Activated CD4-positive, alpha-beta memory T cell treated with anti-CD3 and anti-CD28 coated beads for 36 hours (primary cell): ENCODE measurements around the gene CRKL. TPM values are rescaled to one million over a fixed set of nuclear protein-coding genes. Genes with fewer than 3 reads are reported as not detected.
"Not testable (repeated sequence)": the region's sequence is repeated elsewhere in the genome, so short reads cannot be mapped to it uniquely, and the experiment has no call there.

Source experiments
- CTCF ChIA-PET: fragments of 350-600 bp; sonication (Branson Sonifier 250); formaldehyde crosslinking; loops from one replicate; lab custom pipeline; 2021; ENCODE audit warnings: antibody characterized with exemption, inconsistent platforms; lab: Charles Lee
- POLR2A ChIA-PET: fragments of 350-600 bp; sonication (Branson Sonifier 250); formaldehyde crosslinking; loops from one replicate; lab custom pipeline; 2021; ENCODE audit warnings: antibody characterized with exemption; lab: Charles Lee
- DNase-seq: peaks from one replicate; pipeline ENCODE4 v3.0.0-alpha.2; 2020
- H3K27ac Mint-ChIP-seq: one replicate; pipeline ENCODE4 v1.8.0; 2021; ENCODE audit warnings: mixed read lengths
- H3K27me3 Mint-ChIP-seq: one replicate; pipeline ENCODE4 v1.8.0; 2021; ENCODE audit warnings: mixed read lengths
- H3K36me3 Mint-ChIP-seq: one replicate; pipeline ENCODE4 v1.8.0; 2021; ENCODE audit warnings: mixed read lengths
- H3K4me1 Mint-ChIP-seq: one replicate; pipeline ENCODE4 v1.8.0; 2021; ENCODE audit warnings: low read depth, mixed read lengths
- H3K4me3 Mint-ChIP-seq: one replicate; pipeline ENCODE4 v1.8.0; 2021; ENCODE audit warnings: mild to moderate bottlenecking, mixed read lengths
- H3K9me3 Mint-ChIP-seq: one replicate; pipeline ENCODE4 v1.8.0; 2021; ENCODE audit warnings: mixed read lengths
- intact Hi-C: fragments of 100-400 bp; cut with micrococcal nuclease; formaldehyde crosslinking; loops from one replicate; pipeline ENCODE4 v1.15.1; 2023
- total RNA-seq, 2 experiments: library from RNA; stranded (reverse); gene quantifications; one replicate each; pipeline ENCODE4 v1.2.3, GENCODE V29; 2021

CRKL gene
- total RNA-seq, 2 experiments from 2014 or later: 65.1 to 65.7 TPM

DNA sequence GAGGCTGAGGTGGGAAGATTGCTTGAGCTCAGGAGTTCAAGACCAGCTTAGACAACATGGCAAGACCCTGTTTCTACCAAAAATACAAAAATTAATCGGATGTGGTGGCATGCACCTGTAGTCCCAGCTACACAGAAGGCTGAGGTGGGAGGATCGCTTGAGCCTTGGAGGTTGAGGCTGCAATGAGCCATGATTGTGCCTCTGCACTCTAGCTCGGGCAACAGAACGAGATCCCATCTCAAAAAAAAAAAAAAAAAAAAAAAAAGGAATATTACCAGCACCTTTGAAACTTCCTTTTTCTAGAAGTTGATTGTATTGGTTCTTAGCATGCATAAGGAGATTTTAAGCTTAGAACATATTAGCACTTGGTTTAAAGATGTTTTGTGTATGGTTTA lies 11.4 kb downstream of the CRKL start:
- Mint-ChIP-seq H3K36me3 (peaks cover 15% of the 10 kb centered on the region), H3K4me1 (peaks cover 45% of the 10 kb centered on the region), H3K9me3 (no peaks in the 10 kb centered on the region), H3K27ac (no peak overlapping the region), H3K27me3 (no peaks in the 10 kb centered on the region), H3K4me3 (no peak overlapping the region)
- CTCF ChIA-PET: interaction anchor here (0.6 kb wide), 1 partner anchor 177 kb away, joined by 5 read pairs; no protein-coding TSS in a partner anchor
- DNase-seq: no peak
- intact Hi-C loops: no loop called here
- POLR2A ChIA-PET: no interaction called here

DNA sequence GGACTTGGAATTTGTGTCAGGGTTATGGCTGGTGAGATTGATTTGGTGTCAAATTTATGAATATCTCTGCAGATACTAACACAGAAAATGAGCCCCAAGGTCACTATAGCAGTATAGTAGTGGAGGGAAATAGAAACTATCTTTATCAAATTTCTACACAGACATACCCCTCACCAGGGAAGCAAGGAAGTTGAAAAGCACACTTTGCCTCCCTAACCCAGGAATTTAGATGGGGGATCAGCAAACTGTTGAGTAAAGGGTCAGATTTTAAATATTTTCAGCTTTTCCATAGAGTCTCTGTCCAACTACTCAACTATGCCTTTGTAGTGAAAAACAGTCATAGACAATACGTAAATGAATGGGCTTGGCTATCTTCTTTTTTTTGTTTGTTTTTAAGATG lies 12.8 kb downstream of the CRKL start:
- H3K36me3 Mint-ChIP-seq: peaks cover 25% of the 10 kb centered on the region
- CTCF ChIA-PET: no interaction called here
- intact Hi-C loops: no loop called here
- no peak overlapping the region for H3K27ac Mint-ChIP-seq
- H3K4me1 Mint-ChIP-seq: peaks cover 46% of the 10 kb centered on the region
- POLR2A ChIA-PET: no interaction called here
- DNase-seq: no peak
- H3K27me3 Mint-ChIP-seq: no peaks in the 10 kb centered on the region
- no peaks in the 10 kb centered on the region for H3K9me3 Mint-ChIP-seq
- no peak overlapping the region for H3K4me3 Mint-ChIP-seq

DNA sequence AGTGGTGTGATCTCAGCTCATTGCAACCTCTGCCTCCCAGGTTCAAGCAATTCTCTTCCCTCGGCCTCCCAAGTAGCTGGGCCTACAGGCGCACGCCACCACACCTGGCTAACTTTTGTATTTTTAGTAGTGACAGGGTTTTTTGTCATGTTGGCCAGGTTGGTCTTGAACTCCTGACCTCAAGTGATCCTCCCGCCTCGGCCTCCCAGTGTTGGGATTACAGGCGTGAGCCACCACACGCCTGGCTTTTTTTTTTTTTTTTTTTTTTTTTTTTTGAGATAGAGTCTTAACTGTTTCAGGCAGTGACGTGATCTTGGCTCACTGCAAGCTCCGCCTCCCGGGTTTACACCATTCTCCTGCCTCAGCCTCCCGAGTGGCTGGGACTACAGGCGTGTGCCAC lies 13.2 kb downstream of the CRKL start:
- H3K9me3 Mint-ChIP-seq, intact Hi-C loops, H3K4me3 Mint-ChIP-seq, H3K27me3 Mint-ChIP-seq, CTCF ChIA-PET, H3K27ac Mint-ChIP-seq, POLR2A ChIA-PET, DNase-seq: not testable (repeated sequence)
- H3K36me3 Mint-ChIP-seq: peaks cover 25% of the 10 kb centered on the region
- H3K4me1 Mint-ChIP-seq: peaks cover 47% of the 10 kb centered on the region

DNA sequence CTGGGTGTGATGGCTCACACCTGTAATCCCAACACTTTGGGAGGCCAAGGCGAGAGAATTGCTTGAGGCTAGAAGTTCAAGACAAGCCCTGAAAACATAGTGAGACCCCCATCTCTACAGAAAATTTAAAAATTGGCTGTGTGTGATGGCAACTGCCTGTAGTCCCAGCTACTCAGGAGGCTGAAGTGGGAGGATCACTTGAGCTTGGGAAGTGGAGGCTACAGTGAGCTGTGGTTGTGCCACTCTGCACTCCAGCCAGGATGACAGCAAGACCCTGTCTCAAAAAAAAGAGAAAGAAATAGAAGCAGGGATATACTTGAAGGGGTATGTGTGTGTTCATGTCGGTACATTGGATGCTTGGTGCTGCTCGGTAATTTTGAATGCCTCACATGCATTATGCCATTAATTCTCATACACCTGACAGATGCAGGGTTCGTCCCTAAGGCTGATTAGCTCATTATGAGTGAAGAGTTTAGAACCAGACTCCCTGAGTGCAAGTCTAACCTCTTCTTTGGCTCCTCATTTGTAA lies 14.0 kb downstream of the CRKL start:
- CTCF ChIA-PET: no interaction called here
- peaks cover 29% of the 10 kb centered on the region for H3K36me3 Mint-ChIP-seq

DNA sequence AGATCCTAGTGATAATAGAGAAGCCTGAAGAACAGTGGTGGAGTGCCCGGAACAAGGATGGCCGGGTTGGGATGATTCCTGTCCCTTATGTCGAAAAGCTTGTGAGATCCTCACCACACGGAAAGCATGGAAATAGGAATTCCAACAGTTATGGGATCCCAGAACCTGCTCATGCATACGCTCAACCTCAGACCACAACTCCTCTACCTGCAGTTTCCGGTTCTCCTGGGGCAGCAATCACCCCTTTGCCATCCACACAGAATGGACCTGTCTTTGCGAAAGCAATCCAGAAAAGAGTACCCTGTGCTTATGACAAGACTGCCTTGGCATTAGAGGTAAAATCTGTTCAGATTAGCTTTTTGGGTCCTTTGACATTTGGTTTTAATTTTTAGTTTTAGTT lies 16.7 kb downstream of the CRKL start:
- Mint-ChIP-seq H3K27me3 (no peaks in the 10 kb centered on the region), H3K9me3 (no peaks in the 10 kb centered on the region), H3K36me3 (peaks cover 41% of the 10 kb centered on the region), H3K27ac (no peak overlapping the region), H3K4me1 (peaks cover 56% of the 10 kb centered on the region), H3K4me3 (no peak overlapping the region)
- no peak for DNase-seq
- ChIA-PET CTCF (no interaction called here), POLR2A (no interaction called here)
- intact Hi-C loops: no loop called here

More for the DNA sequence above, 14.0 kb downstream of the CRKL start:
- Mint-ChIP-seq H3K4me1 (peaks cover 45% of the 10 kb centered on the region), H3K27me3 (no peaks in the 10 kb centered on the region), H3K4me3 (no peak overlapping the region), H3K9me3 (no peaks in the 10 kb centered on the region), H3K27ac (no peak overlapping the region)
- DNase-seq: no peak
- POLR2A ChIA-PET: no interaction called here
- intact Hi-C loops: no loop called here

DNA sequence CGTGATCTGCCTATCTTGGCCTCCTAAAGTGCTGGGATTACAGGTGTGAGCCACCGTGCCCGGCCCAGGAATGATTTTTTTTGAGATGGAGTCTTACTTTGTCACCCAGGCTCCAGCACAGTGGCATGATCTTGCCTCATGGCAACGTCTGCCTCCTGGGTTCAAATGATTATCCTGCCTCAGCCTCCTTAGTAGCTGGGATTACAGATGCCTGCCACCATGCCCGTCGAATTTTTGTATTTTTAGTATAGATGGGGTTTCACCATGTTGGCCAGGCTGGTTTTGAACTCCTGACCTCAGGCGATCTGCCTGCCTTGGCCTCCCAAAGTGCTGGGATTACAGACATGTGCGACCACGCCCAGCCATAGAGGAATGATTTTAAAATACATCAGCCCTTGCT lies 17.8 kb downstream of the CRKL start:
- POLR2A ChIA-PET, intact Hi-C loops, H3K9me3 Mint-ChIP-seq, H3K27ac Mint-ChIP-seq, DNase-seq, CTCF ChIA-PET, H3K4me3 Mint-ChIP-seq, H3K27me3 Mint-ChIP-seq: not testable (repeated sequence)
- Mint-ChIP-seq H3K4me1 (peaks cover 57% of the 10 kb centered on the region), H3K36me3 (peaks cover 37% of the 10 kb centered on the region)

DNA sequence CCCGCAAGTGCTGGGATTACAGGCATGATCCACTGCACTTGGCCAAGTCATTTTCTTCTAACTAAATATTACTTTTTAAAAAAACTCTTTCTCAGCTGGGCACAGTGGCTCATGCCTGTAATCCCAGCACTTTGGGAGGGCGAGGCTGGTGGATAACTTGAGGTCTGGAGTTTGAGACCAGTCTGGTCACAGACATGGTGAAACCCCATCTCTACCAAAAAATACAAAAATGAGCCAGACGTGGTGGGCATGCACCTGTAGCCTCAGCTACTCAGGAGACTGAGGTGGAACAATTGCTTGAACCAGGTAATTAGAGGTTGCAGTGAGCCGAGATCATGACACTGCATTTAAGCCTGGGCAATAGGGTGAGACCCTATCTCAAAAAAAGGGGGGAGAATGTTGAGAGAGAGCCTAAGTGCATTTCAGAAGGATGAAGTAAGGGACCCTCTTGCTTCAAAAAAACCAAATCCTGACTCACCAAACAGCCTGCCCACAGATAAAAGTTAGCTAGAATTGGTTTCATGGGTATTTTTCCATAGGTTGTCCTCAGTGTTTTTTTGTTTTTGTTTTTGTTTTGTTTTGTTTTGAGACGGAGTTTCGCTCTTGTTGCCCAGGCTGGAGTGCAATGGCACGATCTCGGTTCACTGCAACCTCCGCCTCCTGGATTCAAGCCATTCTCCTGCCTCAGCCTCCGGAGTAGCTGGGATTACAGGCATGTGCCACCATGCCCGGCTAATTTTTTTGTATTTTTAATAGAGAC lies 18.8 kb downstream of the CRKL start:
- DNase-seq, H3K4me3 Mint-ChIP-seq, POLR2A ChIA-PET, H3K27me3 Mint-ChIP-seq, H3K9me3 Mint-ChIP-seq, intact Hi-C loops, H3K27ac Mint-ChIP-seq: not testable (repeated sequence)
- peaks cover 66% of the 10 kb centered on the region for H3K4me1 Mint-ChIP-seq
- peaks cover 44% of the 10 kb centered on the region for H3K36me3 Mint-ChIP-seq
- CTCF ChIA-PET: interaction anchor here (1.1 kb wide), 1 partner anchor 26 kb away, joined by 3 read pairs; no protein-coding TSS in a partner anchor

DNA sequence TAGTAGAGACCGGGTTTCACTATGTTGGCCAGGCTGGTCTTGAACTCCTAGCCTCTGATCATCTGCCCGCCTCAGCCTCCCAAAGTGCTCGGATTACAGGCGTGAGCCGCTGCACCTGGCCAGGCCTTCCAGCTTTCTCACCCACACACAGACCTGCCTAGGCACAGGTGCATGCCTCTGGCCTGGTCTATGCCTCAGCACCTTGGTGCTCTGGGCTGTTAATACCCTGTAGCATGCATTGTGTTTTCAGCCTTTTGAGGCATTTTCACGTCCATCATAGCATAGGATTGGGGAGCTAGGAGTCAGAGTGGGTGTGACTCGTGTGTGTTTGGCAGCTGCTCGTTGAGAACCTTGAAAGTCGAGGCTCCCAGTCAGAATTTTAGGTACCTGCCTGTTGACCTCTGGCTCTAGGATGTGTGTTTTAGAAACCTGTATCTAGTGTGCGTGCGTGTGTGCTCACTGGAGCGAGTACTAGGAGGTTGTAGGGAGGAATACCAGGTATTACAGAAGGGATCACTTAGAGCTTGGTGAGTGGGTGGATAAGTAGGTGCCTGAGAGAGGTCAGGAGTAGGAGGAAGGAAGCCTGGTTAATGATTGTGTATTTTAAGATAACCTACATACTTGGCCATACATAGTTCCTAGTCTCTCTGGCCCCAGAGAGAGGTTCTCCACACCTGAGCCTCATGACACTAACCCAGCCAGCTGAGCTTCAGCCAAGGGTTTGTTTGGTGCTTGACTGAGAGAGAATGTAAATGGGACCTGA lies 20.0 kb downstream of the CRKL start:
- H3K36me3 Mint-ChIP-seq: peaks cover 45% of the 10 kb centered on the region
- peaks cover 74% of the 10 kb centered on the region for H3K4me1 Mint-ChIP-seq
- intact Hi-C loops: no loop called here
- no peak overlapping the region for H3K27ac Mint-ChIP-seq
- no peak overlapping the region for H3K4me3 Mint-ChIP-seq
- POLR2A ChIA-PET: no interaction called here
- H3K27me3 Mint-ChIP-seq: no peaks in the 10 kb centered on the region
- H3K9me3 Mint-ChIP-seq: no peaks in the 10 kb centered on the region
- CTCF ChIA-PET: interaction anchor here (1.5 to 1.6 kb wide), 2 partner anchors 17 to 165 kb away, joined by 4 read pairs; no protein-coding TSS in a partner anchor
- DNase-seq: no peak

DNA sequence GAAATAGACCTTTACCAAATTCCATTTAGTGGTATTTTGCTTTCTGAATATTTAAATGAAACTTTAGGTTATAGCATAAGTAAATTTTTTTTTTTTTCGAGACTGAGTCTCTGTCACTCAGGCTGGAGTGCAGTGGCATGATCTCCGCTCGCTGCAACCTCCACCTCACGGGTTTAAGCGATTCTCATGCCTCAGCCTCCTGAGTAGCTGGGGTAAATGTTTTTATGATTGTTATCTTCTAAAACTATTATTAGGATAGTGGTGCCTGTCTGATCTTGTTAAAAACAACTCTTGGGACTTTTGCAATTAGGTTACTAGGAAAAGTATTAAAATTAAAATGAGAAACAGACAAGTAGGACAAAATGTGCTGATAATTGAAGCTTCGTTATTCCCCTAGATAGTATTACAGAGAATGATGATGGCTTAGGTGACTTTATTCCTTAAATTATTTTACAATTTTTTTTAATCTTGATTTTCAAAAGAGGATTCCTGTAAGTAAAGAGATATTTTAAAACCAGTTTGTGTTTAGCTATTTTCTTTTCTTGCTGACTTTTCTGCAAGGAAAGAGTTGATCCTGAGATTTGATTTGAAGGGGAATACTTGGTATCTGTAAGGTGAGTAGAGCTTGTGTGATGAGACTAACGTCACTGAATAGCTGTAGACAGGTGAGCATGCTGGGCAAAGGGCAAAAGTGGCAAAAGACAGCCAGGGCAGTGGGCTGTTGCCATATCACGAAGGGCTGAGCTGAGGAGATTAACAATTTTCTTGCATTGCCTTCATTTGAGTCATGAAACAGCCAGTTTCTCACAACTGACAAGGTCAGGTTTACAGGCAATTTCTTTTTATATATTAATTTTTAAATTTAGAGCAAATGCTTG lies 20.8 kb downstream of the CRKL start:
- no peak overlapping the region for H3K27ac Mint-ChIP-seq
- no peak for DNase-seq
- intact Hi-C loops: no loop called here
- no peaks in the 10 kb centered on the region for H3K9me3 Mint-ChIP-seq
- H3K4me3 Mint-ChIP-seq: no peak overlapping the region
- peaks cover 45% of the 10 kb centered on the region for H3K36me3 Mint-ChIP-seq
- CTCF ChIA-PET: interaction anchor here (1.0 to 1.6 kb wide), 3 partner anchors 17 to 164 kb away, joined by 4 read pairs; no protein-coding TSS in a partner anchor
- no peaks in the 10 kb centered on the region for H3K27me3 Mint-ChIP-seq
- POLR2A ChIA-PET: no interaction called here
- H3K4me1 Mint-ChIP-seq: peaks cover 73% of the 10 kb centered on the region

DNA sequence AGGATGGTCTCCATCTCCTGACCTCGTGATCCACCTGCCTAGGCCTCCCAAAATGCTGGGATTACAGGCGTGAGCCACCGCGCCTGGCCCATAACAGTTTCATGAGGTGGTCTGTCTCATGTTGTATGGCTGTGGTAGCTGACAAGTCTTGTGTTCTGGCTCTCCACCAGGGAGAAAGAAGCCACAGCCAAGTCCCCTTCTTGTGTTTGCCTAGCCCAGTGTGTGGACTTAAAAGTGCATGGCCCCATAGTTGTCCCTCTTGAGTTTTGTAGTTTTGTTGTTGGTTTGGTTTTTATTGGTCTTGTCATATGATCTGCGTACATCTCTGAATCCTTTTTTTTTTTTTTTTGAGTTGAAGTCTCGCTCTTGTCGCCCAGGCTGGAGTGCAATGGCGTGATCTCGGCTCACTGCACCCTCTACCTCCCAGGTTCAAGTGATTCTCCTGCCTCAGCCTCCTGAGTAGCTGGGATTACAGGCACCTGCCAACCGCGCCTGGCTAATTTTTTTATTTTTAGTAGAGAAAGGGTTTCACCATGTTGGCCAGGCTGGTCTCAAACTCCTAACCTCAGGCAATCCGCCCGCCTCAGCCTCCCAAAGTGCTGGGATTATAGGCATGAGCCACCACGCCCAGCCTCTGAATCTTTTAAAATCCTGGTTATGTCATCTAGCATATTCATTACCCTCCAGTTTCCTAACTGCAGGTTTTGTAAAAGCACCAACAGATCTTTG lies 22.4 kb downstream of the CRKL start:
- Mint-ChIP-seq H3K4me1 (peaks cover 74% of the 10 kb centered on the region), H3K36me3 (peaks cover 38% of the 10 kb centered on the region)
- H3K4me3 Mint-ChIP-seq, H3K27me3 Mint-ChIP-seq, H3K9me3 Mint-ChIP-seq, intact Hi-C loops, DNase-seq, H3K27ac Mint-ChIP-seq: not testable (repeated sequence)
- POLR2A ChIA-PET: interaction anchor here (0.6 to 0.7 kb wide), 2 partner anchors 14 to 108 kb away, joined by 3 read pairs; no protein-coding TSS in a partner anchor
- CTCF ChIA-PET: interaction anchor here (0.6 kb wide), 1 partner anchor 302 kb away, joined by 3 read pairs; no protein-coding TSS in a partner anchor

DNA sequence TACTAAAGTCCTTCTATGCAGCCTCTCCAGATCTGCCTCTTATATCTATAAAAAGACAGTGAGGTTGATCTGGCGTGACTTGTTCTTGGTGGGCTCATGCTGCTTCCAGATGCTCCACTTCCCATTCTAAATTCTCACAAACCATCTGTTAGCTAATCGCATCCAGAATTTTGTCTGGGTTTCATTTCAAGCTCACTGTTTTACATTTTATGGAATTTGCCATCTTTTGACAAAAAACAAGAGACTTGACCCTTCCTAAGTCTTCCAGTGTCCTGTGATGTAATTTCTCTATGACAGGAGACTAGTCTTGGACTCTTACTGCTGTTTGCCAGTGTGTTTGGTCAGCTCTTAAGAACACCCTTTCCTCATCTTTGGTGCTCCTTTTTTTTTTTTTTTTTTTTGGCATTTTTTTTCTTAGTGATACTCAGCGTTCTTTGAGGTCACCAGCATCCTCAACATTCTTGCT lies 23.0 kb downstream of the CRKL start:
- Mint-ChIP-seq H3K9me3 (no peaks in the 10 kb centered on the region), H3K4me1 (peaks cover 72% of the 10 kb centered on the region), H3K4me3 (no peak overlapping the region), H3K27ac (no peak overlapping the region), H3K27me3 (no peaks in the 10 kb centered on the region), H3K36me3 (peaks cover 38% of the 10 kb centered on the region)
- CTCF ChIA-PET: interaction anchor here (0.6 kb wide), 1 partner anchor 302 kb away, joined by 3 read pairs; no protein-coding TSS in a partner anchor
- intact Hi-C loops: no loop called here
- DNase-seq: no peak
- POLR2A ChIA-PET: interaction anchor here (0.6 to 0.7 kb wide), 2 partner anchors 14 to 108 kb away, joined by 3 read pairs; no protein-coding TSS in a partner anchor
